T follicular helper cell (primary cell): Measurements from ENCODE around the gene STAG1.
"Not testable (repeated sequence)": the region's sequence is repeated elsewhere in the genome, so short reads cannot be mapped to it uniquely, and the experiment has no call there.

ENCODE experiments used
- DNase-seq: peaks from one replicate; pipeline ENCODE4 v3.0.0-alpha.2; 2020; ENCODE audit warnings: low read depth

STAG1 gene

GRCh38 chr3:136512381-136512780 is 239.8 kb downstream of the STAG1 start:
- no peak for DNase-seq

GRCh38 chr3:136505676-136506075 is 246.5 kb downstream of the STAG1 start:
- no peak for DNase-seq

GRCh38 chr3:136503056-136503455 is 249.1 kb downstream of the STAG1 start:
- no peak for DNase-seq

DNA sequence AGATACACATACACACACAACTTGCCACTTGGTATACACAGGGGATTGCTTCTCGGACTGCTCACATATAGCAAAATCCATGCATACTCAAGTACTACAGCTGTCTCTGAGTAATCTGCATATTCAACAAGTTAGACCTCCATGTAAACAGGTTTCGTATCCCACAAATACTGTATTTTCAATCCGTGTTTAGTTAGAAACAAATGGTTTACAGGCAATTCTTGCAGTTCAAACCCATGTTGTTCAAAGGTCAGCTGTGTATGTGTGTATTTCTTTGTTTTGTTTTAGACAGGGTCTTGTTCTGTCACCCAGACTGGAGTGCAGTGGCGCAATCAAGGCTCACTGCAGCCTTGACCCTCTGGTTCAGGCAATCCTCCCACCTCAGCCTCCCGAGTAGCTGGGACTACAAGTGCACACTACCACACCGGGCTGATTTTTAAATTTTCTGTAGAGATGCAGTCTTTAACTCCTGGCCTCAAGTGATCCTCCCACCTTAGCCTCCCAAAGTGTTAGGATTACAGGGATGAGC is 253.2 kb downstream of the STAG1 start:
- DNase-seq = no peak

DNA sequence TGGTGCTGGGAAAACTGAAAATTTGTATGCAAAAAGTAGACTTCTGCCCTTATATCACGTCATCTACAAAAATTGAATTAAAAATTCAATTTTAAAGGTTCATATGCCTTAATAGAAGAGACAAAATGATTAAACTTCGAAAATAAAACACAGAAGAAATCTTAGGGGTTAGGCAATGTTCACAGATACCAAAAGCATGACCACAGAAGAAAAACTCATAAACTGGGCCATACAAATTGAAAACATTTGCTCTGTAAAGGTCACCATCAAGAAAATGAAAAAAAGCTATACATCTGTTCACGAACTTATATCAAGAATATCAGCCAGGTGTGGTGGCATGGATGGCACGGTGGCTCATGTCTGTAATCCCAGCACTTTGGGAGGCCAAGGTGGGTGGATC is 257.0 kb downstream of the STAG1 start:
- DNase-seq = no peak

DNA sequence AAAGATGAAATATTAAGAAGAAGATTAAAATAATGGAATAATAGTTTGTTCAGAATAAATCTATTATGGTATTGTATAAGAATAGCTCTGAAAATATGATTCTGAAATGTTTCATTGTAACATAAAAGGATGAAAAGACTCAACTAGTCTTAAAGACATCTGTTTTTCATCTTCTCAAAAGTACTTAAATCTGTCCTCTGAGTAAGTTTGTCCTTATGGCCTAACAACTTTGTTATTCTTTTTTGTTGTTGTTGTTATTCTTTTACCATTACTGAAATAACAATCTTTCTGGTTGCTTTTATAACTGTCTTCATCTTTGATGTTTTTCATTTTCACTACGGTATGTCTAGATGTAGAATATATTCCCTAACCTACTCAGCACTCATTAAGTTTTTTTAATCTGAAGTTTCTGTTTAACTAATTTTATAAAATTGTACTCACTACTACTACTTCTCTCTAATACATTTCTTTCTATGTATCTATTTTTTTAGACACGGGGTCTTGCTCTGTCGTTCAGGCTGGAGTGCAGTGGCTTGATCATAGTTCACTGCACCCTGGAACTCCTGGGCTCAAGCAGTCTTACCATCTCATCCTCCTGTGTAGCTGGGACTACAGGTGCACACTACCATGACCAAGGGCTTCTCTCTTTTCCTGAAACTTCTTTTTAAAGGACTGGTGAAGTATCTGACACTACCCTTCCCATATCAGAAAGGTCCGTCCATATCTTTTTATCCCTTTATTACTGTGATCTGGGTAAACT is 261.4 kb downstream of the STAG1 start:
- no peak for DNase-seq

DNA sequence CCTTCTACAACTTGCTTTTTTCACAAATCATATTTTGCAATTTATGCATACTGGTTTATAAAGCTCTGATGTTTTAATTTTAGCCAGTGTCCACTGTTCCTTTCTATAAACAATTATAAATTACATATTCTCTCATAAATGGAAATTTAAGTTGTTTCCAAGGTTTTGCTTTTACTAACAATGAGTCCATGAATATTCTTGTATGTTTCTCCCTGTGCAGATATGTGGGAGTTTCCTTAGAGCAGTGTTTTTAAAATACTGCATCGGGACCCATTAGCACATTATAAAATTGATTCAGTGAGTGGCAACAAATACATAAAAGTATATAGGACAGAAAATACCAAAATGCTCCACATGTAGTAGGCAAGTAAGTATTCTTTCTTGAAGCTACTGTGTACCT is 266.4 kb downstream of the STAG1 start:
- no peak for DNase-seq

DNA sequence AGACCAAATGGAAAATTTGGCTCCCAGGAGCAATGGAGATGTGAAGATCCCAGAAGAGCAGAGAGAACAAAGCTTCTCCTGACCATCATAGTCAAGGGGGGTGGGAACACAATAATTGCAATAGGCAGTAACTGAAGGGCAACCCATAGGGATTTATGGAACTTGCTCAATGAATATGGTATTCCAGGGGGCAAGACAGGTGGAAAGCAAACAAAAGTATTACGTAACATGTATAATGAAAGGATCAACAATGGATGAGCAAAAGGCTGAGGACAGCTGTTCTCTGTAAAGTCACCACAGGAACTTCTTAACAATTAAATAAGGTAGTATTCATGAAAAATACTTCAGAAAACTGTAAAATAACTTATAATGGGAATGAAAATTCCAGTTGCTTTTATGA is 275.9 kb downstream of the STAG1 start:
- no peak for DNase-seq

DNA sequence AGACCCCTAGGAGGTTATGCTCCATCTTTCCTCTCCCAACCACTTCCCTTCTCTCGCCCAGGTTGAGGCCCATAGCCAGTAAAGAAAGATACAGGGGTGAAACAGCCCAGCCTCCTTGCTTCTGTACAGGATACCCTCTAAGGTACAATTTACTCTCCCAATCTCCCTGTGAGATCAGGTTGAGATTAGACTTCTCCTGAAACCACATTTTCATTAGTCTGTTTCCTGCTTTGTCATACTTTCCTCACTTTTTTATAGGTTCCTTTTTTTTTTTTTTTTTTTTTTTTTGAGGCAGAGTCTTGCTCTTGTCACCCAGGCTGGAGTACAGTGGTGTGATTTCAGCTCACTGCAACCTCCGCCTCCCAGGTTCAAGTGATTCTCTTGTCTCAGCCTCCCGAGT is 277.3 kb downstream of the STAG1 start:
- DNase-seq = not testable (repeated sequence)

DNA sequence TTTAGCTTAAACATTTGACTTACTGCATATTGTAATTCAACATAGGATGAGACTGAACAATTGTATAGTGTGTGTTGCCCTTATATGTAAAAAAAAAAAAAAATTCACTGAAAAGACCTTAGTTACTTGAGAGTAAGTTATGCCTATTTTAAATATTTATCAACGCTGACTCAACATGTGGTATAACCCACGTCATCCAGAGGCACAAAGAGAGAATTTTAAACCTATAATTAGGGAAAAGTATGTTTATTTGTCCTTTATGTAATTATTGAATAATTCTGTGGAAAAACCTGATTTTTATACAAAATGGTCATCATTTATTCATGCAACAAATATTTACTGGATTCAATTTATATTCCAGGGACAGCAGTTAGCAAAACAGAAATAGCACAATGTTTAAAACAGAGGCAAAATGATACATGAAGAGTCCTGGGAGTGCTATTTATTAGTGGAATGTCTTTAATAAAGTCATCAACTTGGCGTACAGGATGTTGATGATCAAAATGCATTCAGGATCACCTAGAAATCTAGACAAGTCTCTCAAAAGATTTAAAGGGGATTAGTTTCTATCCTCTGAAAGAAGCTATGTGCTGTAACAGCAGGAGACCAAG is 278.4 kb downstream of the STAG1 start:
- no peak for DNase-seq

GRCh38 chr3:136465296-136465695 is 286.9 kb downstream of the STAG1 start:
- no peak for DNase-seq

DNA sequence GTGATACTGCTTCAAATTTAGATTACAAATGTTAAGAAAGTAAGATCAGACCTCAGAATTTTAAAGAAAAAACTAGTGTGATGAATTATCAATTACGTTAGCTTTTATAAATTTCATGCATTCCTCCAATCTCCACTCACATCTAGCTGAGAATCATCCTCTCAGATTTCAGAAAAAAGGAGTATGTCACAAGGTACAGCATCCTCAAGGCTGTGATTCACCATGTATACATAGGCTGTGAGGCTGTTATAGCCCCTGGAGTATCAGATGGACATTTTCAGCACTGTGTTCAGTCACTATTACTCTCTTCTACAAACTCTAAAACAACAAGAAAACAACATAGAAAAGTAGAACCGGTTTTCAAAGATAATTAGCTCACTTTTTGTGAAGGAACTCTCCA is 287.7 kb downstream of the STAG1 start:
- DNase-seq = no peak

DNA sequence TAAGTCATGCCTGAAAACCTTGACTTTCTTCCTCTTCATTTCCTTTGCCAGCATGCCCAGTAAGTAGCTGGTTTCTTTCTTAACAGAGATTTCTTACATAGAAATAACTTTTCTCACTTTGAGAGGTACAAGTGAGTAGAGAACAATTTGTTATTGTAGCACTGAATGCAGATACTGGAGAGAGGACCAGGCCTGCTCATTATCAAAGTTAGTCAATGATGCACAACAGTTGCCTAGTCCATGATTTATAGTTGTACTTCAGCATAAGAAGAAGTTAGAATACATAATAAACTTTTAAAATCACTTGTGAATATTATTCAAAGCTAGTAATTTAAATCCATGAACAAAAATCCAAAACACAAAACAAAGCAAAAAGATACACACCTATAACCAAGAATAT is 289.0 kb downstream of the STAG1 start:
- DNase-seq = no peak

DNA sequence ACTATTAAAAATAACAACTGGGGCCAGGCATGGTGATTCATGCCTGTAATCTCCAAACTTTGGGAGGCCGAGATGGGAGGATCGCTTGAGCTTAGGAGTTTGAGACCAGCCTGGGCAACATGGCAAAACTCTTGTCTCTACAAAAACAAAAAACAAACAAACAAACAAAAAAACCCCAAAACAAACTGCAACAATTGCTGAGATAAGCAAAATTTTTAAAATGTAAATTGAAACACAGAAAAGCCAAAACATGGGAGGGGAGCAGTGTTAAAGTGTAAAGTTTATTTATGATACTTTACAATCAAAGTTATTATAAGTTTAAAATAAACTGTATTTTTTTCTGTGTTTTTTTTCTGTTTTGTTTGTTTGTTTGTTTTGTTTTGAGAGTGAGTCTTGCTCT is 294.4 kb downstream of the STAG1 start:
- DNase-seq = no peak

GRCh38 chr3:136456196-136456595 is 296.0 kb downstream of the STAG1 start:
- DNase-seq = no peak

GRCh38 chr3:136444581-136444980 is 307.6 kb downstream of the STAG1 start:
- no peak for DNase-seq

GRCh38 chr3:136437043-136437442 is 315.1 kb downstream of the STAG1 start:
- DNase-seq = no peak

GRCh38 chr3:136434429-136434828 is 317.7 kb downstream of the STAG1 start:
- DNase-seq = no peak

DNA sequence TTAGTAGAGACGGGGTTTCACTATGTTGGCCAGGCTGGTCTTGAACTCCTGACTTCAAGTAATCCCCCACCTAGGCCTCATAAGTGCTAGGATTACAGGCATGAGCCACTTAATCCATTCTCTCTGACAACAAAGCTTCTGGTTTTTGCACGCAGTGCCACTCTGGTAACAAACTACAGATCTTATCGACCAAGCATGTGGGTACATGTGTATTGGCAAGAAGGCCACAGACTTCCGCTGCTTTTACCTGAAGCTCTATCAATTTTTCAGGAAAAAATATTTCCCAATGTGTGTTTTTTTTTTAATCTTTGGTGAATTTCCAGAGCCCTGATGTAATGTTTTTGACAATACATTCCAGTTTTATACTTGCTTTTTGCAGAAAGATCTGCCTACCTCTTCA is 319.5 kb downstream of the STAG1 start:
- DNase-seq = no peak

DNA sequence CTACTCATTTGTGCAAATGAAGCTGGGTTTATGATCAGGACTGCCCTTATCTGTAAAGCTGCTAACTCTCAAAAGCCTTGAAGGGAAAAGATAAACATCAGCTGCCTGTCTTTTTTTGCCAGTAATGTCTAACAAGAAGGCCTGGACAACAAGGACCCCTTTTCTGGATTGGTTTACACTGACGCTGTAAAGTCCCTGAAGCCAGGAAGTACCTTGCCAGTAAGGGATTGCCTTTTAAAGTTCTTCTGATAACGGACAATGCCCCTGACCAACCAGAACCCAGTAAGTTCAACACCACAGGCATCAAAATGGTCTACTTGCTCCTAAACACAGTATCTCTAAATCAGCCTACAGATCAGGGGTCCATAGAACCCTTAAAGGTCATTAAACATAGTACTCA is 324.0 kb downstream of the STAG1 start:
- no peak for DNase-seq

DNA sequence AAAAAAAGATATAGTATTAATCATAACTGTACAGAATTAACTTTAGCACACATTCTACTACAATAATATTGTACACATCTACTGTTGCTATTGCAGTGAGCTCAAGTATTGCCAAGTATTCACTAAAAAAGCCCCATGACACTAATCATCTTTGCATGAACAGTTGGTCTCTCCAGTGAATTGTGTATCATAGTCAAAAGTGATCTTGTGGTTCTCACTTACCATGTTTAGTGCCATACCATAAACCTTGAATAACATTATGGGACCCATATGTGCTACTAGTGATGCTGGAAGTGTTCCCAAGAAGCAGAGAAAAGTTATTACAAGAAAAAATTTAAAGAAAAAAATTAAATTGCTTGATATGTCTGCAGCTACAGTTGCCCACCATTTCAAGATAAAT is 324.9 kb downstream of the STAG1 start:
- DNase-seq = no peak

DNA sequence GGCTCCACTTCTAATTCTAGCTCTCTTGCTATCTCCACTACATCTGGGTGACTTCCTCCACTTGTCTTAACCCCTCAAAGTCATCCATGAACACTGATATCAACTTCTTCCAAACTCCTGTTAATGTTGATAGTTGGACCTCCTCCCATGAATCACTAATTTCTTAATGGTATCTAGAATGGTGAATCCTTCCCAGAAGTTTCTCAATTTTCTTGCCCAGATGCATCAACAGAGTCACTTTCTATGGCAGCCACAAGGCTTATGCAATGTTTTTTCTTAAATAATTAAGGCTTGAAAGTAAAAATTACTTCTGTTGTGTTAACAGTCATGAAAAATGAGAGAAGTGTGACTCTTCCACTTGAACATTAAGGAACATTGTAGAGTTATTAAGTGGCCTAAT is 337.7 kb downstream of the STAG1 start:
- no peak for DNase-seq

DNA sequence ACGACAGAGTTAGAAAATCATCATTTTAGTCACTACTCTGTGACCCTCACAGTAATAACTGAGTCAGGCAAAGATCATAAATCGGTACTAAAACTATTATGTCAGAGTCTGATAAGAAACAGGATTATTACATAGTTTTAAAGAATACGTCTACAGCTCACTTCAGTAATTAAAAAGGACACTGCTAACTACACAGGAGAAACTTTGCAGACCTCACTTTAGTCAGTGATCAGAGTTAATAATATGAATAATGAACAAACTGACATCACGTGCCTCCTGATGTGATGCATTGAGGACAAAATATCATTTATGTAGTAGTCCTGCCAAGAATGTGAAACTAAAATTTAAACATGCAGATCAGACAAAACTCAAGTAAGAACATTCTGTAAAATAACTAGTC is 339.9 kb downstream of the STAG1 start:
- DNase-seq = no peak

- no peak for DNase-seq
Observed at GRCh38 chr3:136409549-136409948, 342.6 kb downstream of the STAG1 start.
